ENCODE results near the gene CCDC6. TPM values are rescaled to one million over a fixed set of nuclear protein-coding genes. Genes with fewer than 3 reads are reported as not detected.

The CCDC6 gene
- total RNA-seq, 1 experiment from 2014 or later = 22.0 TPM

DNA sequence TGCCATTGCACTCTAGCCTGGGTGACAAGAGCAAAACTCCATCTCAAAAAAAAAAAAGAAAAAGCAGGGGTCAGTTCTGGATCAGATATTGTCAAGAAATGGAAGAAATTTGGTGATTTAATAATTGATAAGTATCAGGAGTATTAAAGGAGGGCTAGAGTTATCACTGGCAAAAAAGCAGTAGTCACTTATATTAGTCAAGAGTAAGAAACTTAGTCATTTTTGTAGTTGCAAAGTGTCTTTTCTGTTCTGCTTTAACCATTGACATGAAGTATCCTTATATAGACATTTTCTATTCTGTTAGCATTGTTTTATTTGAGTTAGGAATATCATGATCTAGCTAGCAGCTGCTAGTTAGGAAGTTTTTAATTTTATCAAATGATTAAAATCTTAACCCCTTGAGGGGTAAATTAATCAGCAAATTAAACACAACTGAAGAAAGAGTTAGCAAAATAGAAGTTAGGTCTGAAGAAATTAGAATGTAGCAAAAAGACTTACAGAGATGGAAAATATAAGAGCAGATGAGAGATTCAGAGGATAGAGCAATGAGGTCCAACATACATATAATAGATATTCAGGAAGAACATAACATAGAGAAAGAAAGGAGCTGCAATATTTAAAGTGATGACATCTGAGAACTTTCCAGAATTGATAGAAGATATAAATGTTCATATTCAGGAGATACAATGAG is 7.3 kb upstream of the CCDC6 start:
- Histone ChIP-seq H3K36me3 (replicated peaks; ENCODE audit: control insufficient read depth, insufficient read depth, low read length) (no peaks in the 10 kb centered on the region), H3K27me3 (ENCODE audit: control insufficient read depth, insufficient read depth, low read length) (no peaks in the 10 kb centered on the region), H3K4me3 (ENCODE audit: insufficient read depth, low read depth, low read length) (no peak overlapping the region)
- DNase-seq = no peak

DNA sequence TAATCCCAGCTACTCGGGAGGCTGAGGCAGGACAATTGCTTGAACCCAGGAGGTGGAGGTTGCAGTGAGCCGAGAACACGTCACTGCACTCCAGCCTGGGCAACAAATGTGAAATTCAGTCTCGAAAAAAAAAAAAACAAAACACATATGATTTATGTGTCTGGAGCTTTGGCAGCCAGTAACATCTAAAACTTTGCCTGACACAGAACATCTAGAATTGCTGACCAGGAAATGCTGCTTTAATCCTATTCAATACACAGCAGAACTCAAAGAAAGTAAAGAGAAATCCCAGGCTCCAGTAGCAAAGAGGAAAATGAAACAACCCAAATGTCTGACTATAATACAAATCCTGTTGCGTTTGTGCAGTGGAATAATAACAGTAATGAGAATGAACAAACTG is 4.5 kb upstream of the CCDC6 start:
- Histone ChIP-seq H3K36me3 (replicated peaks; ENCODE audit: control insufficient read depth, insufficient read depth, low read length) (no peaks in the 10 kb centered on the region), H3K4me3 (ENCODE audit: insufficient read depth, low read depth, low read length) (no peak overlapping the region), H3K27me3 (ENCODE audit: control insufficient read depth, insufficient read depth, low read length) (no peaks in the 10 kb centered on the region)
- no peak for DNase-seq

DNA sequence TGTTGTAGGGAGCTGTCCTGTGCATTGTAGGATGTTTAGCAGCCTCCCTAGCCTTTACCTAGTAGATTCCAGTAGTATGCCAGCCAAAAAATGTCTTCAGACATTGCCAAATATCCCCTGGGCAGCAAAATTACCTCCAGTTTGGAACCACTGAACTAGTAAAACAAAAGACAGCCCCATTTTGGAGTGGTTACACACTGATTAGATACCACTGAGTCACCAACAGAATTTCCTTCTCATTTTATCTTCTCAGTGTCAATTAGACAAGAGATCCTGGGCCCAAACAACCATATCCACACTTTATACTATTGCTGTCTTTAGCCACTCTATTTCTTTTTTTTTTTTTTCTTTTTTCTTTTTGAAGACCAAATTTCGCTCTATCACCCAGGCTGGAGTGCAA is 3.5 kb upstream of the CCDC6 start:
- Histone ChIP-seq H3K27me3 (ENCODE audit: control insufficient read depth, insufficient read depth, low read length) (no peaks in the 10 kb centered on the region), H3K36me3 (replicated peaks; ENCODE audit: control insufficient read depth, insufficient read depth, low read length) (no peaks in the 10 kb centered on the region), H3K4me3 (ENCODE audit: insufficient read depth, low read depth, low read length) (no peak overlapping the region)
- DNase-seq = no peak

DNA sequence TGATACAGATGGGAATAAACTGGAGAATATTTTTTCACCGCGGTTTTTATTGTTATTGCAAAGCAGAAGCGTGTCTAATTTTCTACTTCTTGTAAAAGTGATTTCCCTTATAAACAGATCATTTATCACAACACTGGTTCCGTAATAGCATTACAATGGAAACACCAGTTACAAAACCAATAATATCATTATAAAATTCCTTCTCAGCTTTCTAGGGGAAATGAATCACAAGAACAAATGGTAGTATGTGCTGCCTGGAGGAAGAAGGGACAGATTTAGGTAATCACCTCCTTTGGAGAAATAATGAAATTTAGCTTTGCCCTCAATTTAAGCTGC is 2.4 kb upstream of the CCDC6 start:
- H3K4me3 ChIP-seq (ENCODE audit: insufficient read depth, low read depth, low read length) = no peak overlapping the region
- H3K36me3 ChIP-seq (replicated peaks; ENCODE audit: control insufficient read depth, insufficient read depth, low read length) = no peaks in the 10 kb centered on the region
- DNase-seq = no peak
- no peaks in the 10 kb centered on the region for H3K27me3 ChIP-seq (ENCODE audit: control insufficient read depth, insufficient read depth, low read length)

- Histone ChIP-seq H3K36me3 (replicated peaks; ENCODE audit: control insufficient read depth, insufficient read depth, low read length) (no peaks in the 10 kb centered on the region), H3K4me3 (ENCODE audit: insufficient read depth, low read depth, low read length) (peak overlapping the region; percentile 36), H3K27me3 (ENCODE audit: control insufficient read depth, insufficient read depth, low read length) (no peaks in the 10 kb centered on the region)
- peak; percentile 72 for DNase-seq
Observed at GRCh38 chr10:59907918-59908807, 1.8 kb upstream of the CCDC6 start.

DNA sequence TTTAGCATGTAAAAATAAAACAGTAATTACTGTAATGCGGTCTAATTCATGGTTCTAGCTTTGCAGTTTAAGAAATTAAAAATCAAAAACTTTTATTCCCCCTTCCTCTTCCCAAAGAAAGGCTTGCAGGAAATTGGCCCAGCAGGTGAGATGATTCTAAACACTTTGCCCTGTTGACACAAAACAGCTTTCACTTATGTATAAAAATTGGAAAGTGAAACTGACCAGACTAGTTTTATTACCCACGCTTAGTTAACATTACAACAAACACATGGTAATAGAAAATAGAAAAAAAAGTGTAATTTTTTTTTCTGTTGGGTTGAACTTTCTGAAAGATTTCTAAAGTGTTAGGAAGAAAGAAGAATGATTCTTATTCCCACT is 1.2 kb upstream of the CCDC6 start:
- H3K36me3 ChIP-seq (replicated peaks; ENCODE audit: control insufficient read depth, insufficient read depth, low read length) = no peaks in the 10 kb centered on the region
- no peak overlapping the region for H3K4me3 ChIP-seq (ENCODE audit: insufficient read depth, low read depth, low read length)
- H3K27me3 ChIP-seq (ENCODE audit: control insufficient read depth, insufficient read depth, low read length) = no peaks in the 10 kb centered on the region
- DNase-seq = no peak

- H3K36me3 ChIP-seq (replicated peaks; ENCODE audit: control insufficient read depth, insufficient read depth, low read length) = no peaks in the 10 kb centered on the region
- peak; percentile 48 for DNase-seq
- no peaks in the 10 kb centered on the region for H3K27me3 ChIP-seq (ENCODE audit: control insufficient read depth, insufficient read depth, low read length)
- H3K4me3 ChIP-seq (ENCODE audit: insufficient read depth, low read depth, low read length) = peak overlapping the region; percentile 97
Observed at GRCh38 chr10:59905731-59906416, 482 bp downstream of the CCDC6 start.

DNA sequence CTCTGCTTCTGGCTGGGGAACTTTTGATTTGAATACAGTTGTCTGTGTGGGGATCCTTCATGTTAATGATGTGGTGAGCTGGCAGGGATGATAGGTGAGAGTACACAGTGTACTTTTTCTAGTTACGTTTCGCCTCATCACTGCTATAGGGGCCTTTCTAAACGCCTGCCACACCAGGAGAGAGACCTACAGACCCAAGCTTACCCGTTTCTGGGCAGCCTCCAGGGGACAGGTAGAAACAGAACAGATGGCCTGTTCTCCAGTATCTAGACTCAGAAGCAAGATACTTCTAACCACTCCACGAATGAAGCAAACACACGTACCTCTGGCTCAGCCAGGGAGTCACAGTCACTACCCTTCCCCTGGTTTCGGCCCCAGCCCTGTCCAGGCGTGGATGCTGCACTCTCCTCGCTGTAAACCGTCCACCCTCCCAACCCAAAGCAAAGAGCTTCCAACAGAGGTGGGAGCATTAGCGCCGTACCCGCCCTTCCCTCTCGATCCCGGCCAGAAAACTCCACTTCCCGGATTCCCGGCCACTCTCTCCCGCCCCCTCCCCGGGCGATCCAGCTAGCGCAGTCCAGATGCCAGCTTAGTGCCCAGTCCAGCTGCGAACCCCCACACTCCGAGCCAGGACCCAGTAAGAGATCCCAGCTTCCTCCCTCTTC is 1.2 kb downstream of the CCDC6 start:
- DNase-seq = peak; percentile 61
- H3K4me3 ChIP-seq (ENCODE audit: insufficient read depth, low read depth, low read length) = peak overlapping the region; percentile 97
- no peaks in the 10 kb centered on the region for H3K27me3 ChIP-seq (ENCODE audit: control insufficient read depth, insufficient read depth, low read length)
- H3K36me3 ChIP-seq (replicated peaks; ENCODE audit: control insufficient read depth, insufficient read depth, low read length) = no peaks in the 10 kb centered on the region

- Histone ChIP-seq H3K36me3 (replicated peaks; ENCODE audit: control insufficient read depth, insufficient read depth, low read length) (no peaks in the 10 kb centered on the region), H3K27me3 (ENCODE audit: control insufficient read depth, insufficient read depth, low read length) (no peaks in the 10 kb centered on the region), H3K4me3 (ENCODE audit: insufficient read depth, low read depth, low read length) (peak overlapping the region; percentile 97)
- DNase-seq = peak; percentile 48
Observed at GRCh38 chr10:59904426-59905065, 1.8 kb downstream of the CCDC6 start.

DNA sequence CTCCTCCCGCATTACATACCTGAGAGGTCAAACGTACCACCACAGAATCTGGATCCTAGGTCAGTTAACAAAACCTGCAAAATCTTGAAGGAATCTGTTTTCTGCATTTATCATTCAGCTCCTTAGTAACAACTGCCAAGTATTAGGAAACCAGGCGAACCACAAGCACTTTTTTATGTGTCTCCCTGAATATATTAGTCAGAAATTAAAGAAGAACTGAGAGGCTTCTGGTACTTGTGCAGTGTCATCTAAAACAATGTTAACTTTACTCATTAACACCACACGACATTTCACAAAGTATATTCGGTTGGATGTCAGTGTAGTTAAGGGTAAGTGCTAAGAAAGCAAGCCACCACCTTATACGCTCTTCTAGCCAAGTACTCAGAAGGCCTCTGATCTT is 2.5 kb downstream of the CCDC6 start:
- DNase-seq = no peak

GRCh38 chr10:59902016-59902415 is 4.3 kb downstream of the CCDC6 start:
- Histone ChIP-seq H3K4me3 (ENCODE audit: insufficient read depth, low read depth, low read length) (no peak overlapping the region), H3K36me3 (replicated peaks; ENCODE audit: control insufficient read depth, insufficient read depth, low read length) (no peaks in the 10 kb centered on the region), H3K27me3 (ENCODE audit: control insufficient read depth, insufficient read depth, low read length) (no peaks in the 10 kb centered on the region)
- DNase-seq = no peak

More for the DNA sequence above, 2.5 kb downstream of the CCDC6 start:
- Histone ChIP-seq H3K36me3 (replicated peaks; ENCODE audit: control insufficient read depth, insufficient read depth, low read length) (no peaks in the 10 kb centered on the region), H3K4me3 (ENCODE audit: insufficient read depth, low read depth, low read length) (no peak overlapping the region), H3K27me3 (ENCODE audit: control insufficient read depth, insufficient read depth, low read length) (no peaks in the 10 kb centered on the region)

DNA sequence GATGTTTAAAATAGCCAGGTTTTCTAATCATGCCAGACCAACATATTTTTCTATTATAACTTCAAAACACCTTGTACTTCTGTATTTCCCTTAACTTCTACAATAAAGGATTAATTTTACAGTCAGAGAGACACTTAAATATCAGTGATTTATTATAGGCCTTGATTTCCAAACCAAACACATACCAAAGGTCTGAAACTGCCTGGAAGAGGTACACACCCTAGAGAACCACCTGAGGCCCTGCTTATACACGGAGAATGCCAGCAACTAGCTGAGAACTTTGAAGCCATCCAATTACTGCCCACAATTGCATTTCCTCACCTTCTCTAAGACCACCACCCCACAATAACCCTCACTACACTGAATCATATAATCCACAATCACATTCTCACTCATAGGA is 4.9 kb downstream of the CCDC6 start:
- H3K36me3 ChIP-seq (replicated peaks; ENCODE audit: control insufficient read depth, insufficient read depth, low read length) = no peaks in the 10 kb centered on the region
- no peaks in the 10 kb centered on the region for H3K27me3 ChIP-seq (ENCODE audit: control insufficient read depth, insufficient read depth, low read length)
- DNase-seq = no peak
- no peak overlapping the region for H3K4me3 ChIP-seq (ENCODE audit: insufficient read depth, low read depth, low read length)

DNA sequence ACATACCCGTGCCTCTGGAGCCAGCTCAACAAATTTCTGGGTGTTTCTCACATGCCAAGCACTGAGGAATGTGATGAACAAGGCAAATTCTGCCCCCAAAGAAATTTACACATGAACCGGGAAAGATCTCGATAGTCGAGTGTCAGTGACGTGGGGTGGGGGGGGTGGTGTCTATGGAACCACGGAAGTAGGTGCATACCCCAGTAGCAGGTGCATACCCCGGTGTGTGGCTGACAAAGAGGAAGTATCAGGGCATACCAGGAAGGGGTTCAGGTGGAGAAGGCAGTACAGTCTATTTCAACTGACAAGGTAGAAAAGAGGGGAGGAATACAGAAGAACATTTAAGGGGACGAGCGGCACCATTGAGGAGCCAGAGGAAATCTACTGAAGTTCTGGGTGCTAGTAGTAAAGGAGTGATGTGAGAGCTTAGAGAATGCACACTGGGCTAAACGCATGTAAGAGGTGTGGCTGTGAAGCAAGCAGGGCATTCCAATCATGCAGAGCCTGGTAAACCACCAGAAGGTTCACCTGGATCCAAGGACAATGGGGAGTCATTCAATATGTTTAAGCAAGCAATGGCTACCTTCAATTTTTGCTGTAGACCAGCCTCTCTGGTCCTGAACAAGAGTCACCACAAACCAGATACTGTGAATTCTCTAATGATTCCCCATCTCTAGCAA is 6.2 kb downstream of the CCDC6 start:
- Histone ChIP-seq H3K4me3 (ENCODE audit: insufficient read depth, low read depth, low read length) (no peak overlapping the region), H3K27me3 (ENCODE audit: control insufficient read depth, insufficient read depth, low read length) (no peaks in the 10 kb centered on the region), H3K36me3 (replicated peaks; ENCODE audit: control insufficient read depth, insufficient read depth, low read length) (no peaks in the 10 kb centered on the region)
- DNase-seq = no peak

Measured in H7 (cell line).